ENCODE results near the gene CASP4.

DNA sequence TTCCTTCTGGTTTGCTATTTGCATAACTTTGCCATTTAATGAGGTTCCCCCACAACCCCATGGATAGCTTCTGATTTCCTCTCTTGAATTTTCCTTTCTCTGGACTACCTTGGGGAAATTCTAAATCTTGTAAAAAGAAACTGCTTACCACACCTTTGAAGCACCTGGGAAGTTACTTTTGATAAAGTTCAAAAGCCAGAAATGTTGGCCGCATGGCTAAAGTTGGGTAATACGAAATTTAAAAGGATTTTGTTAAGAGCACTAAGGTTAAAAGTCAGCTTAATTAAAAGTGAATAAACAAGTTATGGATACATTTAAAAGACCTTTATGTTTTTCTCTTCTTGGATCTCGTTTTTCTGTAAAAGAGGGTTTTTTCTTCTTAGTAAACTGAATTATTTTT is 5.5 kb downstream of the CASP4 start:
- TF ChIP-seq GATA2 (IDR thresholded peaks at IDR 0.05; ENCODE audit: low read depth, low read length) (no peak), GATA3 (IDR thresholded peaks at IDR 0.05; ENCODE audit: low read depth, low read length) (no peak)

All from SH-SY5Y (cell line).